ENCODE measurements around the gene MEP1B. TPM values are rescaled to one million over a fixed set of nuclear protein-coding genes. Genes with fewer than 3 reads are reported as not detected.

The MEP1B gene
- total RNA-seq, 1 donor from 2014 or later: not detected

GRCh38 chr18:32238635-32239268, 48.9 kb downstream of the MEP1B start:
- DNase-seq (ENCODE audit: low read depth): no peak
- TF ChIP-seq, protein P1, sequence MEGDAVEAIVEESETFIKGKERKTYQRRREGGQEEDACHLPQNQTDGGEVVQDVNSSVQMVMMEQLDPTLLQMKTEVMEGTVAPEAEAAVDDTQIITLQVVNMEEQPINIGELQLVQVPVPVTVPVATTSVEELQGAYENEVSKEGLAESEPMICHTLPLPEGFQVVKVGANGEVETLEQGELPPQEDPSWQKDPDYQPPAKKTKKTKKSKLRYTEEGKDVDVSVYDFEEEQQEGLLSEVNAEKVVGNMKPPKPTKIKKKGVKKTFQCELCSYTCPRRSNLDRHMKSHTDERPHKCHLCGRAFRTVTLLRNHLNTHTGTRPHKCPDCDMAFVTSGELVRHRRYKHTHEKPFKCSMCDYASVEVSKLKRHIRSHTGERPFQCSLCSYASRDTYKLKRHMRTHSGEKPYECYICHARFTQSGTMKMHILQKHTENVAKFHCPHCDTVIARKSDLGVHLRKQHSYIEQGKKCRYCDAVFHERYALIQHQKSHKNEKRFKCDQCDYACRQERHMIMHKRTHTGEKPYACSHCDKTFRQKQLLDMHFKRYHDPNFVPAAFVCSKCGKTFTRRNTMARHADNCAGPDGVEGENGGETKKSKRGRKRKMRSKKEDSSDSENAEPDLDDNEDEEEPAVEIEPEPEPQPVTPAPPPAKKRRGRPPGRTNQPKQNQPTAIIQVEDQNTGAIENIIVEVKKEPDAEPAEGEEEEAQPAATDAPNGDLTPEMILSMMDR (conservative IDR thresholded peaks at IDR 0.05; ENCODE audit: low read depth, low read length): no peak
- no peak overlapping the region for H3K4me3 ChIP-seq (ENCODE audit: low read depth, low read length)

- DNase-seq (ENCODE audit: low read depth): no peak
- TF ChIP-seq, protein P1 (conservative IDR thresholded peaks at IDR 0.05; ENCODE audit: low read depth, low read length): no peak
- H3K4me3 ChIP-seq (ENCODE audit: low read depth, low read length): no peak overlapping the region
Observed at GRCh38 chr18:32242395-32242794, 52.6 kb downstream of the MEP1B start.

DNA sequence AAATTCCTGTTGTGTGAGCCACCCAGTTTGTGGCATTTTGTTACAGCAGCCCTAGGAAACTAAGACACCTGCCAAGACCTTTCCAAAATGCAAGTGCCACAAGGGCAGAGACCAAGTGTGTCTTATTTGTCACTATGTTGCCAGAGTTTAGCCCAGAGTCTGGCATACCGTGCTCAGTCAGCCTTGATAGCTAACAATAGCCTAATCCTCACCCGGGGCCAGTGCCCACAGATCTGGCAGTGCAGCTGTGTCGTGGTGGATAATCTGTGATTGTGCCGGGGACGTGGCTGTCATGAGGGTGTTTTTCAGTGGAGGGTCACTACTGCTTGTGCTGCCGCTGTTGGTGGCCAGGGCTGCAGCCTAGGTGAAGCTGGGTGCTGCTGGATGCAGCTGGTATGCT, 53.5 kb downstream of the MEP1B start:
- no peak for DNase-seq (ENCODE audit: low read depth)
- TF ChIP-seq, protein P1 (conservative IDR thresholded peaks at IDR 0.05; ENCODE audit: low read depth, low read length): no peak
- no peak overlapping the region for H3K4me3 ChIP-seq (ENCODE audit: low read depth, low read length)

DNA sequence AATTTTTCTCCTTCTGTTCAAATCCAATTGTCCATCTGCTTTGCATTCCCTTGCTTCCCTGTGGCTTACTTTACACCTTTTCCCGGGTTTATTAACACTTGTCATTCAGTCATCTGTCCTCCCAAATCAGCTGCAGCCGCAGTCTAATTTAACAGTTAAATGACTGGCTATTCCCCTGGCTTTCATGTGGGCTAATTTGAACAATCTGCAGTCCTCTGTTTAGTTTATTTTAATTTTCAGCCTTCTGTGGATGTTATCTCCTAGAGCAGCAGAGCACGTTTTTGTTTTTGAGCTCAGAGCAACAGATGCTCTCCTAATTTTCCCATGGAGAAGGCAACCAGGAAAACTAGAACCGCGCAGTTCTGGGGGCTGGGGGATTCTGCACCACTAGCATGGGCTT, 55.0 kb downstream of the MEP1B start:
- TF ChIP-seq, protein P1 (conservative IDR thresholded peaks at IDR 0.05; ENCODE audit: low read depth, low read length): no peak
- H3K4me3 ChIP-seq (ENCODE audit: low read depth, low read length): no peak overlapping the region
- no peak for DNase-seq (ENCODE audit: low read depth)

- H3K4me3 ChIP-seq (ENCODE audit: low read depth, low read length): no peak overlapping the region
- TF ChIP-seq, protein P1 (conservative IDR thresholded peaks at IDR 0.05; ENCODE audit: low read depth, low read length): no peak
- DNase-seq (ENCODE audit: low read depth): no peak
Observed at GRCh38 chr18:32249147-32249929, 59.5 kb downstream of the MEP1B start.

GRCh38 chr18:32251466-32251865, 61.6 kb downstream of the MEP1B start:
- no peak for DNase-seq (ENCODE audit: low read depth)
- H3K4me3 ChIP-seq (ENCODE audit: low read depth, low read length): no peak overlapping the region
- TF ChIP-seq, protein P1 (conservative IDR thresholded peaks at IDR 0.05; ENCODE audit: low read depth, low read length): no peak

Data from epithelial cell of proximal tubule (primary cell).